SK-N-SH treated with all-trans-retinoic acid at 6 μM for 48 hours (cell line): ENCODE measurements around the gene TAF6.
A peak's percentile ranks its signal among the peaks of the same experiment; 100 is the strongest.

Source experiments
- ATAC-seq: fragments of 200-7000 bp; cut with Tn5 transposase; 3 replicates; pipeline ENCODE4 v1.9.1; 2020; ENCODE audit warnings: mild to moderate bottlenecking, moderate library complexity
- ARNTL ChIP-seq: fragments of 450-650 bp; formaldehyde crosslinking; IDR thresholded peaks from 2 replicates; pipeline ENCODE4 v1.5.0; 2020; ENCODE audit warnings: low read depth, mild to moderate bottlenecking, moderate library complexity, borderline replicate concordance
- CSDC2 ChIP-seq: fragments of 250-450 bp; sonication (Bioruptor Pico); IDR thresholded peaks from 2 replicates; pipeline ENCODE4 v1.5.0; 2020; ENCODE audit warnings: mild to moderate bottlenecking, moderate library complexity
- CSRNP3 ChIP-seq: fragments of 250-450 bp; sonication (Bioruptor Pico); IDR thresholded peaks from 2 replicates; pipeline ENCODE4 v1.5.1; 2021; ENCODE audit warnings: mild to moderate bottlenecking, moderate library complexity
- GLIS3 ChIP-seq: fragments of 250-450 bp; sonication (Bioruptor Pico); IDR thresholded peaks from 2 replicates; pipeline ENCODE4 v1.5.0; 2020; ENCODE audit warnings: mild to moderate bottlenecking, moderate library complexity
- PATZ1 ChIP-seq: fragments of 250-450 bp; sonication (Bioruptor Pico); IDR thresholded peaks from 2 replicates; pipeline ENCODE4 v1.8.0; 2020; ENCODE audit warnings: mild to moderate bottlenecking, moderate library complexity, borderline replicate concordance
- POU6F1 ChIP-seq: fragments of 250-450 bp; sonication (Bioruptor Pico); IDR thresholded peaks from 2 replicates; pipeline ENCODE4 v1.8.0; 2021; ENCODE audit warnings: low read depth, mild to moderate bottlenecking, moderate library complexity, borderline replicate concordance
- PPARA ChIP-seq: fragments of 250-450 bp; sonication (Bioruptor Pico); IDR thresholded peaks from 2 replicates; pipeline ENCODE4 v1.5.0; 2020; ENCODE audit warnings: mild to moderate bottlenecking, borderline replicate concordance
- RARB ChIP-seq: fragments of 250-450 bp; sonication (Bioruptor Pico); IDR thresholded peaks from 2 replicates; pipeline ENCODE4 v1.8.0; 2021; ENCODE audit warnings: mild to moderate bottlenecking, moderate library complexity
- SNAI2 ChIP-seq: fragments of 250-450 bp; sonication (Bioruptor Pico); IDR thresholded peaks from 2 replicates; pipeline ENCODE4 v1.5.0; 2020; ENCODE audit warnings: mild to moderate bottlenecking, moderate library complexity
- TCF4 ChIP-seq: fragments of 250-450 bp; sonication (Bioruptor Pico); IDR thresholded peaks from 2 replicates; pipeline ENCODE4 v1.8.0; 2021; ENCODE audit warnings: mild to moderate bottlenecking, moderate library complexity, borderline replicate concordance
- TOX ChIP-seq: fragments of 250-450 bp; sonication (Bioruptor Pico); IDR thresholded peaks from 2 replicates; pipeline ENCODE4 v1.8.0; 2021; ENCODE audit warnings: mild to moderate bottlenecking, moderate library complexity, borderline replicate concordance
- TSHZ2 ChIP-seq: fragments of 250-450 bp; sonication (Bioruptor Pico); IDR thresholded peaks from 2 replicates; pipeline ENCODE4 v1.5.0; 2020; ENCODE audit warnings: mild to moderate bottlenecking, moderate library complexity
- ZC3H10 ChIP-seq: fragments of 250-450 bp; sonication (Bioruptor Pico); IDR thresholded peaks from 2 replicates; pipeline ENCODE4 v1.5.1; 2021; ENCODE audit warnings: mild to moderate bottlenecking, moderate library complexity
- ZFP3 ChIP-seq: fragments of 250-450 bp; sonication (Bioruptor Pico); IDR thresholded peaks from 2 replicates; pipeline ENCODE4 v1.5.0; 2020; ENCODE audit warnings: mild to moderate bottlenecking, moderate library complexity
- ZNF565 ChIP-seq: fragments of 450-650 bp; formaldehyde crosslinking; conservative IDR thresholded peaks from 2 replicates; pipeline ENCODE4 v1.5.0; 2020; ENCODE audit warnings: low read depth, mild to moderate bottlenecking, moderate library complexity
- ZNF70 ChIP-seq: fragments of 450-650 bp; formaldehyde crosslinking; IDR thresholded peaks from 2 replicates; pipeline ENCODE4 v1.5.0; 2020; ENCODE audit warnings: mild to moderate bottlenecking, moderate library complexity

The TAF6 gene

GRCh38 chr7:100091411-100092181 lies 27.6 kb downstream of the TAF6 start (continued):
- peak; percentile 65; the same call in 1 of the 2 replicates for TF ChIP-seq CSRNP3 (CRISPR knock-in tag)
- TF ChIP-seq PATZ1: peak; percentile 34; the same call in 1 of the 2 replicates
- no peak for TF ChIP-seq ZNF565 (CRISPR knock-in tag)

- peak; percentile 1 for ATAC-seq
- TF ChIP-seq ARNTL (CRISPR knock-in tag): no peak
- no peak for TF ChIP-seq PATZ1
- TF ChIP-seq POU6F1 (CRISPR knock-in tag): no peak
- TF ChIP-seq TSHZ2 (CRISPR knock-in tag): no peak
- no peak for TF ChIP-seq SNAI2 (CRISPR knock-in tag)
- TF ChIP-seq CSDC2 (CRISPR knock-in tag): no peak
- no peak for TF ChIP-seq ZNF565 (CRISPR knock-in tag)
- no peak for TF ChIP-seq ZNF70 (CRISPR knock-in tag)
- TF ChIP-seq ZFP3 (CRISPR knock-in tag): no peak
- no peak for TF ChIP-seq ZC3H10 (CRISPR knock-in tag)
- no peak for TF ChIP-seq RARB (CRISPR knock-in tag)
- TF ChIP-seq PPARA (CRISPR knock-in tag): no peak
- no peak for TF ChIP-seq TOX (CRISPR knock-in tag)
- TF ChIP-seq GLIS3 (CRISPR knock-in tag): no peak
- TF ChIP-seq CSRNP3 (CRISPR knock-in tag): no peak
- no peak for TF ChIP-seq TCF4 (CRISPR knock-in tag)
These were observed 28.4 kb downstream of the TAF6 start for GRCh38 chr7:100090527-100091410.
